Liver (tissue), 9 donors: Measurements from ENCODE around the gene HCFC1. TPM values are rescaled to one million over a fixed set of nuclear protein-coding genes. Genes with fewer than 3 reads are reported as not detected.

ENCODE experiments used
- DNase-seq: peaks from one replicate; pipeline ENCODE4 v3.0.0-alpha.2; 2017; ENCODE audit warnings: low spot score
- H3K27ac ChIP-seq, 2 donors: one replicate each; pipeline ENCODE4 v1.7.0; 2013; ENCODE audit warnings: inconsistent platforms in 2 of 2, low read length in 2 of 2, control low read depth in 1 of 2, low read depth in 1 of 2, mild to moderate bottlenecking in 1 of 2
- H3K27me3 ChIP-seq, 4 donors: one replicate each; pipeline versions ENCODE4 v1.6.1 to v1.7.0; 2013; ENCODE audit warnings: low read length in 3 of 4, inconsistent platforms in 1 of 4, mild to moderate bottlenecking in 1 of 4, moderate library complexity in 1 of 4; ENCODE audit not compliant: control insufficient read depth in 4 of 4, insufficient read depth in 4 of 4
- H3K36me3 ChIP-seq, 4 donors: one replicate each; pipeline versions ENCODE4 v1.6.1 to v1.7.0; 2013; ENCODE audit warnings: low read length in 3 of 4, mild to moderate bottlenecking in 3 of 4, low read depth in 1 of 4, moderate library complexity in 1 of 4; ENCODE audit not compliant: control insufficient read depth in 4 of 4, insufficient read depth in 3 of 4
- H3K4me1 ChIP-seq, 4 donors: one replicate each; pipeline versions ENCODE4 v1.6.1 to v1.7.0; 2013; ENCODE audit warnings: low read length in 3 of 4, mild to moderate bottlenecking in 3 of 4, moderate library complexity in 1 of 4; ENCODE audit not compliant: control insufficient read depth in 4 of 4, insufficient read depth in 4 of 4
- H3K4me3 ChIP-seq, 3 donors: one replicate each; pipeline versions ENCODE4 v1.6.1 to v1.7.0; 2013; ENCODE audit warnings: low read length in 3 of 3, control low read depth in 1 of 3, low read depth in 1 of 3, mild to moderate bottlenecking in 1 of 3
- H3K9ac ChIP-seq, 2 donors: one replicate each; pipeline ENCODE4 v1.7.0; 2013; ENCODE audit warnings: low read length in 2 of 2, mild to moderate bottlenecking in 2 of 2, moderate library complexity in 2 of 2, control low read depth in 1 of 2, low read depth in 1 of 2
- H3K9me3 ChIP-seq, 4 donors: one replicate each; pipeline versions ENCODE4 v1.6.1 to v1.7.0; 2013; ENCODE audit warnings: low read length in 3 of 4; ENCODE audit not compliant: control insufficient read depth in 4 of 4
- FOXA1 ChIP-seq: IDR thresholded peaks from 2 replicates; pipeline ENCODE4 v1.6.1; 2016; ENCODE audit warnings: antibody characterized with exemption
- FOXA2 ChIP-seq: IDR thresholded peaks from 2 replicates; pipeline ENCODE4 v1.6.1; 2016; ENCODE audit warnings: antibody characterized with exemption
- GABPA ChIP-seq, 2 donors: IDR thresholded peaks in 1 of 2; conservative IDR thresholded peaks in 1 of 2; 2 replicates each; pipeline ENCODE4 v1.6.1; 2016; ENCODE audit warnings: antibody characterized with exemption in 2 of 2, mild to moderate bottlenecking in 1 of 2, moderate library complexity in 1 of 2
- JUND ChIP-seq, 2 donors: IDR thresholded peaks; 2 replicates each; pipeline ENCODE4 v1.6.1; 2016; ENCODE audit warnings: antibody characterized with exemption in 2 of 2
- RXRA ChIP-seq, 2 donors: IDR thresholded peaks; 2 replicates each; pipeline ENCODE4 v1.6.1; 2017 to 2018; ENCODE audit warnings: antibody characterized with exemption in 2 of 2, mild to moderate bottlenecking in 1 of 2
- SP1 ChIP-seq: IDR thresholded peaks from 2 replicates; pipeline ENCODE4 v1.6.1; 2018; ENCODE audit warnings: antibody characterized with exemption, mild to moderate bottlenecking
- YY1 ChIP-seq: IDR thresholded peaks from 2 replicates; pipeline ENCODE4 v1.6.1; 2016; ENCODE audit warnings: antibody characterized with exemption, mild to moderate bottlenecking
- WGBS: extraction: QIAGEN DNeasy Blood & Tissue Kit; methylation state at CpG from one replicate; pipeline ENCODE4 v1.1.7; 2013; 5-methylcytosine and 5-hydroxymethylcytosine counted together
- polyA plus RNA-seq, 2 donors: library from polyadenylated mRNA; stranded (reverse) in 1 of 2; unstranded in 1 of 2; fragments of 200-250 nt in 1 of 2; fragments of >200 nt in 1 of 2; fragmentation: Nextera tagmentation in 1 of 2; extraction: Ambion mirVana in 1 of 2; gene quantifications; one replicate each; pipeline versions ENCODE4 v1.2.1 to v1.2.3, GENCODE V29; 2013 to 2015
- total RNA-seq, 2 donors: library from RNA; depleted of rRNA; stranded (reverse); fragments of >200 nt; gene quantifications; one replicate each; pipeline ENCODE4 v1.2.3, GENCODE V29; 2014
- TF ChIP-seq, protein P1 (sequence below): IDR thresholded peaks from 2 replicates; pipeline ENCODE4 v1.6.1; 2016; ENCODE audit warnings: antibody characterized with exemption
- TF ChIP-seq, protein P2 (sequence below): IDR thresholded peaks from 2 replicates; pipeline ENCODE4 v1.6.1; 2016; ENCODE audit warnings: antibody characterized with exemption, mild to moderate bottlenecking
- donor health status: healthy.
- donor health status: healthy.
- donor health status: healthy.
- donor health status: healthy.
- donor health status: healthy.

HCFC1 gene
- total and polyA plus RNA-seq, 4 donors: 7.9 to 26.9 (median 13.9) TPM

DNA sequence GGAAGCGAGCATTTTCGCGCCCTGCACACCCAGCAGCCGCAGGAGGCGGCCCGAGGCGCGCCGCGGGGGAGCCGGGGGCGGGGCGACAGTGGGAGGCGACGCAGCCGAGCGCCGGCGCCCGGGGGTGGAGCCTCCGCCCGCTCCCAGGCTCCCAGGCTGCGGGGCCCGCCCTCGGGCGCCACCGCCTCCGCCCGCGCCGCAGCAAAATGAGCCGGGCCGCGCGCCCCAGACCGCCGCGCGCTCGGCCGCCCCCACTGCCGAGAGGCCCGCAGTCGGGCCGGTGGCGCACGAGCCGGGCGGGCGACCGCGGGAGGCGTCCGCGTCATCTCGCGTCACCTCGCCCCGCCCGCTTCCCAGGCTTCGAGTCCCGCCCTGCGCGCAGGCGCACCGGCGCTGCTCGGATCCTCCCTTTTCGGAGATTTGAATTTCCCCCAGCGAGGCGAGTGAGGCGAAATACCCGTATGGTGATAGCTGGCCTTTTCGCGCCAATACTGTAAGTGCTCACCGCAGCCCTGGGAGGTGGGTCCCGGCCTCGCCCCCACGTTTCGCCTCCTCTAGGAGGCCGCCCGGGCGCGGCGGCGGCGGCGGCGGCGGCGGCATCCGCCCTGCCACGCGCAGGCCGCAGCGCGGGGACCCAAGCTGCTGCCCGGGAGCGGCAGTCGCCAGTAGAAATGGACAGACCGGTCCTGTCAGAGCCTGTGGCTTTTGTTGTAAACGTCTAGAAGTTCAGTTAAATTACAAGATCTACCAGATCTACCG lies 929 bp upstream of the HCFC1 start, which contains the start of gene TMEM187:
TMEM187 (plus strand) TSS at position 387 of the 759 bp plus-strand sequence. CDS start 9,309 bp downstream, outside the sequence.
- H3K27ac ChIP-seq: peak within 1 kb of the TSS; percentile 95 to 100
- H3K4me1 ChIP-seq: peaks cover 13 to 46% (median 42%) of the 10 kb centered on the region in 4 donors
- under 1% methylated on average over 98 of the region's 103 CpGs for WGBS
- H3K36me3 ChIP-seq: no peaks in the 10 kb centered on the region
- H3K4me3 ChIP-seq: peak within 1 kb of the TSS; percentile 76 to 98 (median 81)
- peak; percentile 82 for DNase-seq
- TF ChIP-seq FOXA1 (no peak), SP1 (peak; percentile 5)
- no peaks in the 10 kb centered on the region for H3K9me3 ChIP-seq
- no peaks in the 10 kb centered on the region for H3K27me3 ChIP-seq
- H3K9ac ChIP-seq: peak within 1 kb of the TSS; percentile 57 to 92

DNA sequence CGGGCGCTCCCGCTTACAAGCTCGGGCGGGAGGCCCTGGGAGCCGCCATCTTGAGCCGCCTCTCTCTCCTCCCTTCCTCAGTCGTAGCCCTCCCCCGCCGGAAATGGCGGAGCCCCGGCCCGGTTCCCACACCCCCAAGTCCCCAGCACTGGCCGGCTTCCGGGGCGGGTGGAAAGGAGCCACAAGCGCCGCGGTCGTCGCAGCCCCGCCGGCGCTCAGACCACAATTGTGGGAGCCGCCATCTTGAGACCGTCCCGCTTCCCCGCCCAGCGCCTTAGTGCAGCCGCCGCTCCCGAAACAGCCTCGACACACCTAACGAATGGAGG lies 531 bp downstream of the HCFC1 start:
- peak overlapping the region; percentile 57 to 92 for H3K9ac ChIP-seq
- TF ChIP-seq RXRA (IDR thresholded peaks at IDR 0.05) (no peak), YY1 (peak; percentile 98), GABPA (IDR thresholded peaks at IDR 0.05 in 1 of 2, conservative IDR thresholded peaks at IDR 0.05 in 1 of 2) (peak; percentile 88 to 89), JUND (IDR thresholded peaks at IDR 0.05) (no peak)
- TF ChIP-seq, protein P1, sequence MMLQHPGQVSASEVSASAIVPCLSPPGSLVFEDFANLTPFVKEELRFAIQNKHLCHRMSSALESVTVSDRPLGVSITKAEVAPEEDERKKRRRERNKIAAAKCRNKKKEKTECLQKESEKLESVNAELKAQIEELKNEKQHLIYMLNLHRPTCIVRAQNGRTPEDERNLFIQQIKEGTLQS: no peak
- TF ChIP-seq, protein P2, sequence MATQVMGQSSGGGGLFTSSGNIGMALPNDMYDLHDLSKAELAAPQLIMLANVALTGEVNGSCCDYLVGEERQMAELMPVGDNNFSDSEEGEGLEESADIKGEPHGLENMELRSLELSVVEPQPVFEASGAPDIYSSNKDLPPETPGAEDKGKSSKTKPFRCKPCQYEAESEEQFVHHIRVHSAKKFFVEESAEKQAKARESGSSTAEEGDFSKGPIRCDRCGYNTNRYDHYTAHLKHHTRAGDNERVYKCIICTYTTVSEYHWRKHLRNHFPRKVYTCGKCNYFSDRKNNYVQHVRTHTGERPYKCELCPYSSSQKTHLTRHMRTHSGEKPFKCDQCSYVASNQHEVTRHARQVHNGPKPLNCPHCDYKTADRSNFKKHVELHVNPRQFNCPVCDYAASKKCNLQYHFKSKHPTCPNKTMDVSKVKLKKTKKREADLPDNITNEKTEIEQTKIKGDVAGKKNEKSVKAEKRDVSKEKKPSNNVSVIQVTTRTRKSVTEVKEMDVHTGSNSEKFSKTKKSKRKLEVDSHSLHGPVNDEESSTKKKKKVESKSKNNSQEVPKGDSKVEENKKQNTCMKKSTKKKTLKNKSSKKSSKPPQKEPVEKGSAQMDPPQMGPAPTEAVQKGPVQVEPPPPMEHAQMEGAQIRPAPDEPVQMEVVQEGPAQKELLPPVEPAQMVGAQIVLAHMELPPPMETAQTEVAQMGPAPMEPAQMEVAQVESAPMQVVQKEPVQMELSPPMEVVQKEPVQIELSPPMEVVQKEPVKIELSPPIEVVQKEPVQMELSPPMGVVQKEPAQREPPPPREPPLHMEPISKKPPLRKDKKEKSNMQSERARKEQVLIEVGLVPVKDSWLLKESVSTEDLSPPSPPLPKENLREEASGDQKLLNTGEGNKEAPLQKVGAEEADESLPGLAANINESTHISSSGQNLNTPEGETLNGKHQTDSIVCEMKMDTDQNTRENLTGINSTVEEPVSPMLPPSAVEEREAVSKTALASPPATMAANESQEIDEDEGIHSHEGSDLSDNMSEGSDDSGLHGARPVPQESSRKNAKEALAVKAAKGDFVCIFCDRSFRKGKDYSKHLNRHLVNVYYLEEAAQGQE: peak; percentile 17
- WGBS: under 1% methylated on average over 34 of the region's 34 CpGs

DNA sequence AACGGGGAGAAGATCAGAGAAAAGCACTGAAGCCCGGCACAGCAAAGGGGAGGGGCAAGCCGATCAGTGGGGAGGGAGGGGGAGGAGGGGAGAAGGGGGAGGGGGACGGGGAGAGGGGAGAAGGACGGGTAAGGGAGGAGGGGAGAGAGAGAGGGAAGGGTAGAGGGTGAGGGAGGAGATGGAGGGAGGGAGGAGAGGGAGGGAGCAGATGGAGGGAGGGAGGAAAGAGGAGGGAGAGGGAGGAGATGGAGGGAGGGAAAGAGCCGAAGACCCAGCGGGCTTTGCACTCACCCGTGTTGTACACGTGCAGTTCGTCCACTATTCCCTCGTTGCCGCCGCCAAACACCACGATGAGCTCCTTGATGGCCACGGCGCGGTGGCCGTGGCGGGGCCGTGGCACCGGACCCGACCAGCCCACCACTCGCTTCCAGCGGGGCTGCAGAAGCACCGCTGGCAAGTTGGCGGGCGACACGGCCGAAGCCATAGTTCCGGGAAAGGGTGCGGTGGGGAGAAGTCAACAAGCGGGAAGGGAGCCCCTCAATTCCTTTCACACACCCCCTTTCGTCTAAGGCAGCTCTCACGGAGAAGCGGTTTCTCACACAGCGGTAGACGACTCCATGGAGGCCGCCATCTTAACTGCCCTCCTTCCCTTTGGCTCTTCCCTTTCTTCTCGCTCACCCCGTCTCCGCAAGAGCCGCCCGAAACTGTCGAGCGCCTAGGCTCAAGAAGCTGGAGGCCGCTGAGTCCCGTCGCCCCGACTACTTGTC lies 1.1 kb downstream of the HCFC1 start:
- H3K4me3 ChIP-seq: peak overlapping the region; percentile 76 to 98 (median 81)
- no peaks in the 10 kb centered on the region for H3K27me3 ChIP-seq
- H3K27ac ChIP-seq: peak overlapping the region; percentile 95 to 100
- WGBS: under 1% methylated on average over 49 of the region's 49 CpGs
- TF ChIP-seq RXRA (IDR thresholded peaks at IDR 0.05): peak; percentile 69 to 70
- TF ChIP-seq FOXA2: no peak
- no peak for DNase-seq
- peak overlapping the region; percentile 42 to 89 for H3K9ac ChIP-seq
- H3K9me3 ChIP-seq: no peaks in the 10 kb centered on the region
- H3K4me1 ChIP-seq: peaks cover 13 to 66% (median 60%) of the 10 kb centered on the region in 4 donors
- no peaks in the 10 kb centered on the region for H3K36me3 ChIP-seq

More for the DNA sequence above, 531 bp downstream of the HCFC1 start:
- Histone ChIP-seq H3K36me3 (no peaks in the 10 kb centered on the region), H3K9me3 (no peaks in the 10 kb centered on the region), H3K4me1 (peaks cover 13 to 60% (median 56%) of the 10 kb centered on the region in 4 donors), H3K4me3 (peak overlapping the region; percentile 76 to 98 (median 81)), H3K27ac (peak overlapping the region; percentile 95 to 100), H3K27me3 (no peaks in the 10 kb centered on the region)
- peak; percentile 69 for DNase-seq
